A172 (cell line): ENCODE results near the gene LCN1. TPM values are rescaled to one million over a fixed set of nuclear protein-coding genes. Genes with fewer than 3 reads are reported as not detected.
"Not testable (repeated sequence)": the region's sequence is repeated elsewhere in the genome, so short reads cannot be mapped to it uniquely, and the experiment has no call there.

Source experiments
- DNase-seq: peaks from one replicate; pipeline ENCODE4 v3.0.0-alpha.2; 2015; ENCODE audit warnings: low spot score
- total RNA-seq: library from RNA; depleted of rRNA; stranded (reverse); fragments of >200 nt; shearing (Covaris generic); gene quantifications from 2 replicates; pipeline ENCODE4 v1.2.3, GENCODE V29; 2014

Gene LCN1
- total RNA-seq, 1 experiment from 2014 or later, result 0.47 TPM

- DNase-seq, result no peak
These were observed 1.1 kb downstream of the LCN1 start for GRCh38 chr9:135522137-135522877.

- no peak for DNase-seq
These were observed 1.7 kb downstream of the LCN1 start for GRCh38 chr9:135522931-135523330.

- no peak for DNase-seq
These were observed 2.4 kb downstream of the LCN1 start for GRCh38 chr9:135523521-135524129.

- DNase-seq, result peak; percentile 75
These were observed 3.1 kb downstream of the LCN1 start for GRCh38 chr9:135524130-135524861.

GRCh38 chr9:135525241-135526088, 4.2 kb downstream of the LCN1 start:
- no peak for DNase-seq

- no peak for DNase-seq
These were observed 5.0 kb downstream of the LCN1 start for GRCh38 chr9:135526089-135526729.

- DNase-seq, result no peak
These were observed 5.7 kb downstream of the LCN1 start for GRCh38 chr9:135526730-135527571.

GRCh38 chr9:135528842-135529435, 7.7 kb downstream of the LCN1 start:
- DNase-seq, result not testable (repeated sequence)

- no peak for DNase-seq
These were observed 8.9 kb downstream of the LCN1 start for GRCh38 chr9:135530146-135530545.

- DNase-seq, result no peak
These were observed 9.9 kb downstream of the LCN1 start for GRCh38 chr9:135531096-135531495.

GRCh38 chr9:135533113-135533512, 11.9 kb downstream of the LCN1 start:
- no peak for DNase-seq

- DNase-seq, result no peak
These were observed 12.4 kb downstream of the LCN1 start for GRCh38 chr9:135533674-135534073.

- DNase-seq, result not testable (repeated sequence)
These were observed 13.0 kb downstream of the LCN1 start for GRCh38 chr9:135534192-135534711.

- DNase-seq, result not testable (repeated sequence)
These were observed 13.6 kb downstream of the LCN1 start for GRCh38 chr9:135534826-135535225.

GRCh38 chr9:135535631-135536030, 14.4 kb downstream of the LCN1 start:
- DNase-seq, result not testable (repeated sequence)

- DNase-seq, result peak; percentile 53
These were observed 15.0 kb downstream of the LCN1 start for GRCh38 chr9:135536216-135536615.

GRCh38 chr9:135543262-135543894, 22.1 kb downstream of the LCN1 start:
- DNase-seq, result peak; percentile 80

- DNase-seq, result no peak
These were observed 23.9 kb downstream of the LCN1 start for GRCh38 chr9:135544981-135545635.
